Glomerular visceral epithelial cell (primary cell): ENCODE results near the gene AKNA.
A peak's percentile ranks its signal among the peaks of the same experiment; 100 is the strongest.

Experiments
- DNase-seq: peaks from one replicate; pipeline ENCODE4 v3.0.0-alpha.2; 2016; ENCODE audit errors: extremely low spot score

AKNA gene

DNA sequence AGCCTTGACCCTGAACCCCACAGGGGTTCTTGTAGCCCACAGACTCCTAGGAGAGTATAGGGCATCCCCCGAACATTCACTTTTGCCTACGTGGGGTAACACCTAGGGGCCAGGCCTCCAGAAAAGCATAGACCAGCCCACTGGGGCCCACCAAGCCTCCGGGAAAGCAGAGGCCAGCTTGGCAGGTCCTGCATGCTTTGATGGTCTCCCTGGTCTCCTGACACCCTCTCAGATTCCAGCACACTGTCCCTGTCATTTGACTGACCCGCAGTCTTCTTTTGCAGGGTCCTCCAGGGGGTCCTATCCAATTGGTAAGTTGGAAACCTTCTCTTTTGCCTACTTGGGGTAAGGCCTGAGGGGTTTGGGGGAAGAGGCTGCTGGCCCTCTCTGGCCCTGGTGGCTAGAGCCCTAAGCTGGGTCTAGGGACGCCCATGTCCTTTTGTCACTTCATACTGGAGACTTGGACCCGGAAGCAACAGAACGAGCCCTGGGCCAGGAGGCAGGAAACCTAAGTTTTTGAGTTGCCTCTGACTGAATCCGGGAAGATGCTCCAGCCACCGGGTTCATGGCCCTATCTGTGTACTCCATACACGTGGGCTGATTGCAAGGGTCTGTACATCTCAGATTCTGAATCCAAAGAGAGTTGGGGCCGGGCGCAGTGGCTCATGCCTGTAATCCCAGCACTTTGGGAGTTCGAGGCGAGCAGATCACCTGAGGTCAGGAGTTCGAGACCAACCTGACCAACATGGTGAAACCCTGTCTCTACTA lies 85.8 kb downstream of the AKNA start:
- no peak for DNase-seq

DNA sequence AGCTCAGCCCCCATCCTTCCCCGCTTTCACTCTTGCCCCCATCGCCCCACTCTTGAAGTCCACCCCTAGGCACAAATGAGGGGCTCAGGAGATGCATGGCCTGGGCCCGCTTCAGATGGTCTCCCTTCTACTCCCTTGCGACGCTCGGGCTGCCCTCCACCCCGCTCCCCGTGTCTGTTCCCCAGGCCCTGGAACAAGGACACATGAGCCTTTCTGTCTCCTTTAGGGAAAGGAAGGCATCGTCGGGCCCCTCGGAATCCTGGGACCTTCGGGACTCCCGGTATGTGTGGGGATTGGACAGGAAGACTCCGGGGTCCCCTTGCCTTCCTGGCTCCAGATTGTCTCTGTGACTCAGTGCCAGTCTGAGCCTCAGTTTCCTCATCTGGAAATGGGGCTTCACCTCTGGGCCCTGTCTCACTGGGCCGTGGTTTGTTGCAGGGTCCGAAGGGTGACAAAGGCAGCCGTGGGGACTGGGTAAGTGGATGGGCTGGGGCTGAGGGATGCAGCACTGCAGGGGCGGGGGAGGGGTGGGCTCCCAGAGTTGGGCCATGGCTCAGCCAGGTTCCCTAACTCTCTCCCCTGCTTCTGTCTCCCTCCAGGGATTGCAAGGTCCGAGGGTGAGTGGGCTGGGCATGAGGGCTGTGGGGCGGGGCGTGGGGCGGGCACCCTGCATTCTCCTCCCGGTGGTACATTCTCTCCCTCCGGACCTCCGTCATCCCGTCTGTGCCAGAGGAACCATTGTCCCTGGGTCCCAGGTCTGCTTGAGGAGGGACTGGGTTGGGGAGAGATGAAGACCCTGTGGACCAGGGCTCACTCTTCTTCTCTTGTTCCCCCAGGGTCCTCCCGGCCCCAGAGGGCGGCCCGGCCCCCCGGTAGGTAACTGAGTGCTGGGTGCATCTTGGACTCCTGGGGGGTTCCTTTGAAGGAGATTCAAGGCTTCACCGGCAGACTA lies 86.7 kb downstream of the AKNA start:
- DNase-seq: no peak

DNA sequence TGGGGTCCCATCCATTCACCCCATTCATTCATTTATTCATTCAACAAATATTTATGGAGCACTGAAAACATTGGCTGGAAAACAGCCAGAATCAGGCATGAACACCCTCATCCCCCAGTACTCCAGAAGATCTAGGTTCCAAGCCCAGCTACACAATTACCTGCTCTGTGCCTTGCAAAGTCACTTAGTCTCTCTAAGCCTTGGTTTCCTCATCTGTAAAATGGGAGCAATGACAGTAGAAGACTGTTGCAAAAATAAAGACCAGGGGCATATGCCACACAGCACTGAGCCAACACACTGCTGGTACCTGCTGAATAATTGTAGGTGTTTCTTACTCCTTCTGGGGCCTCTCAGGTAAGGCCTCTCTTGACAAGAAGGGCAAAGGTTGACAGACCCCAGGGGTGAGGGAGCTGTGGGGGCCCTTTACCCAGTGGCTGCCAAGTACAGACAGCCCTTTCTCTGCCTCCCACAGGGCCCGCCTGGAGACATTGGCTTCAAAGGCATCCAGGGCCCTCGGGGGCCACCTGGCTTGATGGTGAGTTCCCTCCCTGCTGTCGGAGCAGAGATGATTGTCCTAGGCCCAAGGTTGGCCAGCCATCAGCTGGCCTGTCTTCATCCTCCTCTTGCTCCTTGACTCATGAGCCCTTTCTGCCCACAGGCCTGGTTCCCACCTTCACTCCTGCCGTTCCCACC lies 87.5 kb downstream of the AKNA start:
- DNase-seq: no peak

DNA sequence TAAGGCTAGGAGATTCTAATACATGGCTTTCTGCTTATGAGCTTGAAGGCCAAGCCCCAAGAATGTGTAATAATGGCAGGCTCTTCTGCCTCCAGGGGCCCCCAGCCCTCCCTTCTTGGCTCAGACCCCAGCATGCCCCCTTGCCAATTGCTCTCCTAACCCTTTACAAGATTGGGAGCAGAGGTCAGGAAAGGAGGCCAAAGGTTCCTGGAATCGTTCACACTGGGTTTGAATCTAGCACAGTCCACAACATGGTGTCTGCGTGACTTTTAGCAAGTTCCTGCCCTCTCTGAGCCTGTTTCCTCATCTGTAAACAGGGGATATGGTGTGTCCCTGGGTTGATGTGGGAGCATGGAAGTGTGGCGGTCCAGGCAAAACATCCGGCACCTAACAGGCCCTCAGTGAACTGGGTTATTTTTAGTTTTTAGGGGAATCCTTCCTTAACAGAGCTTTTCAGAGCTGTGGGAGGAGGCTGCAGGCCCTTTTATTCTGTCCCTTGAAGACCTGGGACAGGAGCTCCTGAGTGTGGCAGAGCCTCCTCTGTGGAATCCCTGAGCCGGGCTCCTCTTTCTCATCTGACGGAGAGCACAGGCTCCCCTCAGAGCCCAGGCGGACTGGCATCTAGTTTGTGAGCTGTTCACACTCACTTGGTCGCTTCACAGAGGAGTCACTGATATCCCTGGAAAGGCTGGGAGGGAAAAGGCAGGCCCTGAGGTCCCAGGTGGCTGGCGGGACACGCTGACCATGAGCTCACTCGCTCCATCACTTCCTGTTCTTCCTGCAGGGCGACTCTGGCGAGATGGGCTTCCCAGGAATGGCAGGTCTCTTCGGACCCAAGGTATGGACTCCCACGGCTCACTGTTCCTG lies 88.3 kb downstream of the AKNA start:
- DNase-seq: no peak

DNA sequence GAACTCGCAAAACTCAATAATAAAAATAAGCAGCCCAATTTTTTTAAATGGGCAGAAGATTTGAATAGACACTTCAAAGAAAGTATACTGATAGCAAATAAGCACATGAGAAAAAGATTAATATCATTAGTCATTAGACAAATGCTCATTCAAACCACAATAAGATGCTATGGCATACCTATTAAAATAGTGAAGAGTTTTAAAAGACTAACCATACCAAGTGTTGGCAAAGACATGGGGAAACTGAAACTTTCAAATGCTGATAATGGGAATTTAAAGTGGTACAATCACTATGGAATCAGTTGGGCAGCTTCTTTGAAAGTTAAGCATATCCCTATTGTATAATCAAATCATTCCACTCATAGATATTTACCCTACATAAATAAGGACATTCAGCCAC lies 91.4 kb downstream of the AKNA start:
- DNase-seq: no peak

DNA sequence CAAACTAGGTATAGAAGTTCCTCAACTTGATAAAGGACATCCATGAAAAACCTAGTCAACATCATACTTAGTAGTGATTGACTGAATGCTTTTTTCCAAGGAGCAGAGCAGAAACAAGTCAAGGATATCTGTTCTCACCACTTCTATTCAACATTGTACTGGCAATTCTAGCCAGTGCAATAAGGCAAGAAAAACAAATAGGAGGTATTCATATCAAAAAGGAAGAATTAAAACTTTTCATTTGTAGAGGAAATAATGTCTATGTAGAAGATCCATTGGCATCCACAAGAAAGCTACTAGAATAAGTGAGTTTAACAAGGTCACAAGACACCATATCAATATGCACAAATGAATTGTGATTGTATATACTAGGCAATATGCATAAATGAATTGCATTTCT lies 93.1 kb downstream of the AKNA start:
- no peak for DNase-seq

DNA sequence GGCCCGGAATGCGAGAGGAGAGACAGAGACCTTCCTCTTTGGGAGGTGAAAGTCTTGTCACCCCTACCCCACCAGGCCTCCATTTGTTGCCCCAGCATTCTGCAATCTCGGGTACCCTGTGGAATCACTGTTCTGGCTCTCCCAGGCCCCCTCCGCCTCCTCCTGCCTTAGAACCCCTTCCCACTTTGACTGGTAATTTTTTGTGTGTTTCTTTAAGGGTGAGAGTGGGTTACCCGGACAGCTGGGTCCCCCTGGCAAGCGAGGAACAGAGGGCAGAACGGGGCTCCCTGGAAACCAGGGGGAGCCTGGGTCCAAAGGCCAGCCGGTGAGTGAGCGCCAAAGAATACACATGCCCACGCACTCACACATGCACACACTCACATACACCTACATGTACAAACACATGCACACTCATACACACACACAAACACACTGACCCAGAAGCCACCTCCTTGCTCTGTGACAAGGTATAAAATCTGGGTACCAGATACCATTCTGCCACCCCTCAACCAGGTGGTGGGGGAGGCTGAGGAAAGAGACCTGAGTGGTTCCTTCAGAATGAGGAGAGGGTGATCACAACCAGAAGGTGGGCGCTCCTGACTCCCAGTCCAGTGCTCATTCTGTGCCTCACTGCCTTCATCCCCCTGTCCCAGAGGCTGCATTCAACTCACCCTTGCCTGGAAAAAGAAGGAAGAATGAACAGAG lies 95.7 kb downstream of the AKNA start:
- no peak for DNase-seq

DNA sequence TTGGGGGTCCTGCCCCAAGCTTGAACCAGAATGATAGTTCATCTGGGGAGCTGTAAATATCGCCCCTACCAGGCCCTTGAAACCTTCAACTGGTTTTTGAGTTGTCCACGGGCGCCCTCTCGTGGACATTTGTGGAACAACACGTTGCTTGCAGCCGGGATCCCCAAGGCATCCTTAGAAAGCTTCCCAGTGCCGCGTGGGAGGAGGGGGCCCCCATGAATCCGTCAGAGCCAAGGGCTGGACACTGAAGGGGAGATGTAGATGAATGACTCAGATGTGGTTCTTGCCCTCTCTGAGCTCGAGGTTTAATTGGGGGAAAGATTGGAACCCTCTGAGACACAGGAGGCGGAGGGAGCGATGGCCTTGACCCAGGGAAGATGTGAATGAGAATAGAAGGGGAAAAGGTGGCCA lies 96.7 kb downstream of the AKNA start:
- peak; percentile 82 for DNase-seq

DNA sequence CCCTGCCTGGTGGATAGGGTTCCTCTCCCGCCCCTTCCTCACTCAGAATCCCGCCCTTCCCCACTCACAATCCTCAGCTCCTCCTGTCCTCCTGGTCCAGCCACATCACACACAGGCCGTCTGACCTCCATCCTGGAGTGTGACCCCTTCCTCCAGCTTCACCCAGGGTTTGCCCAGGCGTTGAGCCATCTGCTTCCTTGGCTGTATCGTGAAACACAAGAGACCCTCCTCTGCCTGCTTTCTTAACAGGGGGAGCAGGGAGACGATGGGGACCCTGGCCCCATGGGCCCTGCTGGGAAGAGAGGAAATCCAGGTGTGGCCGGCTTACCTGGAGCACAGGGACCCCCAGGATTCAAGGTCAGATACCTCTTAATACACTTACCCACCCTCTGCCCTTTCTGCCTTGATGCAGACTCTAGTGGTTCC lies 97.2 kb downstream of the AKNA start:
- no peak for DNase-seq

DNA sequence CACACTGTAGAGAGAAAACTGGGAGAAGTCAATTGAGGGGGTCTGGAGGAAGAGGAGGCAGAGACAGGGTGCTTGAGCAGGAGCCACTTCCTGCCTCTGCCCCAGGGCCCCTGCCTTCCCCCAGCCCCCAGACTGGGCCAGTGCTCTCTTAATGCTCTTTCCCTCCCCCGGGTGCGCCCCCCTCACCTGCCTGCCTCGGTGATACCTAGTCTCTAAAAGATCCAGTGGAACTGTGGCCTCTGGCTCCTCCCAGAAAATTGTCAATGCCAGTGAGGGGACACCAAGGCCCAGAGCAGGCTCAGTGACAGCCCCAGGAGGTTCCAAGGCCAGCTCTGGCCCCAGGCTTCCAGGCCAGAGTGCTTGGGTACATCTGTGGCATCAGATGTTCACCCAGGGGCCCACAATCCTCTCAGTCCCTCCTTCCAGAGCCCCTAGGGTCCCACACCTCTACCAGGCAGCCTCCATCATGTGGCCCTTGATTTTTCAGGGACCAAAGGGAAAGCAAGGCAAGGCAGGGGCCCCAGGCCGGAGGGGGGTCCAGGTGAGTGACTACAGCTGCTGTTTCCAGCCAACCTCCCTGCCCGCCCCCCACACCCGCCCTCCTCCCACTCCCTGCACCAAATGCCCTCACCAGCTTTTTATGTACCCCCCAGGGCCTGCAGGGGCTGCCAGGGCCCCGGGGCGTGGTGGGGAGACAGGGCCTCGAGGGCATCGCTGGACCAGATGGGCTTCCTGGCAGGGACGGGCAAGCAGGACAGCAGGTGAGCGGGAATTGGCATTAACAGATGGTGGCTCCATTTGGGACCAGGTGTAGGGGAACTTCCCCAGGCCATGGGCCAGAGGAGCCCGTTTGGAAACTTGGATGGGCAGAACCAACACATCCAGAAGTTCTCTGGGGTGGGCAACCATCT lies 98.0 kb downstream of the AKNA start:
- no peak for DNase-seq

DNA sequence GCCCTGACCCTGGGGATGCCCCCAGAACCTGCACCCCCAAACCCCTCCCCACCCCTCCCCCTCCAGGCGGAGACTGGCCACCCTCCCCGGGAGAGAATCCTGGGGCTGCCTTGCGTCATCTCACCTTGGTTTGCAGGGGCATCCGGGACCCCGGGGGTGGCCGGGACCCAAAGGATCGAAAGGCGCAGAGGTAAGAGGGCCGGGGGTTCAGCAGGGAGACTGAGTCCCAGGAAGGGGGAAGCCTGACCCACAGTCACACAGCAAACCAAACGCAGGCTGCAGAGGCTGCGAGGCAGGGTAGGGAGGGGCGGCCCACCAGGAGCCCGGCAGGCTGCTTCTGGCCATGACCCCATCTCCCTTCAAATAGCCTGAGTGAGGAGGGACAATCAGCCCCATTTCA lies 98.7 kb downstream of the AKNA start:
- no peak for DNase-seq

DNA sequence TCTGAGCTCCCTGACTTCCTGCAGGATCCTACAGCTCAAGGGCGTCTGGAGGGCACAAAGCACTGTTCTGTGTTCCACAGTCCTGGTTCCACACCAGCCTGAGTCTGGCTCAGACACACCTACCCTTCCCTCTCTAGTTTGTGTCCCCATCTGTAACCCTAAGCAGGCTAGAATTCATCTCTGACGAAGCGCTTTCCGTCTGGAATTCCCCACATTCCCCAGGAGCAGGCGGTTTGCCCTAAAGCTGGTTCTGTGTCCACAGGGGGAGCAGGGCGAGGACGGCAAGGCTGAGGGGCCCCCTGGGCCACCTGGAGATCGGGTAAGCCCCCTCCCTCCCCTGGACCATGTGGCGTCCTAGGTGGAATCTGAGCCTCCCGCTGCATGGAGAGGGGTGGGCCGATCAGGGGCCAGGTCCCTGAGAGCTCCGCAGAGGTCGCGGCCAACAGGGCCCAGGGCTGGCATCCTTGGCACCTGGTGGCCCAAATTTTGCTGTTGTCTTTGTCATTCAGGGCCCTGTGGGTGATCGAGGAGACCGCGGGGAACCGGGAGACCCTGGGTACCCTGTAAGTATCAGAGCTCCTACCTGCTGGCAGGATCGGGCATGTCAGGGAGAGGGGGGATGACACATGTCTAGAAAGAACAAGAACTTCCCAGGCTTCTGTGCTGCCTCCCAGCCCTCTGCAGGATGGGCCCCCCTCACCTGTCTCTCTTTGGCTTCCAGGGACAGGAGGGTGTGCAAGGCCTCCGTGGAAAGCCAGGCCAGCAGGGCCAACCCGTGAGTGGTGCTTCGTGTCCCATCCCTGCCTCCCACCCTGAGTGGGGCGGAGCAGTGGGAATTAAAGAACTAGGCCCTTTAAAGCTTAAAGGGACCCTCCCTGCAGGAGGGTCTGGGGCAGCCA lies 99.3 kb downstream of the AKNA start:
- peak; percentile 89 for DNase-seq

DNA sequence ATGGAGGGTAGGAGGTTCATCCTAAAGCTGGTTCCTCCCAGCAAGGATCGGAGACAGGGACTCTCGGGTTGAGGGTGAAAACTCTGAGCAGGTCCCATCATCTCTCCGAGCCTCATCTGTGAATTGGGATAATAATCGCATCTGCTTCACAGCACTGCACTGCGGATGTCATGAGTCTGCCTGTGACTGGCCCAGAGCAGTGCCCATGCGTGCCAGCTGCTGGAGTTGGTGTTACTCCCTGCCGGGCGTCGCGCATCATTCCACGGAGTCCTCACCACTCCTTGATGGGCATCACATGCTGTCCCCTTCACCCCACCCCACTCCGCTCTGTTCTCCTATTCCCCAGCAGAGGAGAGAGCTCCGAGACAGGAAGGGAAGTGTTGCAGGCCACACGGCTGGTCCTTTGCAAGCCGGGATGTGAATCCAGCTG lies 100.0 kb downstream of the AKNA start:
- DNase-seq: no peak

DNA sequence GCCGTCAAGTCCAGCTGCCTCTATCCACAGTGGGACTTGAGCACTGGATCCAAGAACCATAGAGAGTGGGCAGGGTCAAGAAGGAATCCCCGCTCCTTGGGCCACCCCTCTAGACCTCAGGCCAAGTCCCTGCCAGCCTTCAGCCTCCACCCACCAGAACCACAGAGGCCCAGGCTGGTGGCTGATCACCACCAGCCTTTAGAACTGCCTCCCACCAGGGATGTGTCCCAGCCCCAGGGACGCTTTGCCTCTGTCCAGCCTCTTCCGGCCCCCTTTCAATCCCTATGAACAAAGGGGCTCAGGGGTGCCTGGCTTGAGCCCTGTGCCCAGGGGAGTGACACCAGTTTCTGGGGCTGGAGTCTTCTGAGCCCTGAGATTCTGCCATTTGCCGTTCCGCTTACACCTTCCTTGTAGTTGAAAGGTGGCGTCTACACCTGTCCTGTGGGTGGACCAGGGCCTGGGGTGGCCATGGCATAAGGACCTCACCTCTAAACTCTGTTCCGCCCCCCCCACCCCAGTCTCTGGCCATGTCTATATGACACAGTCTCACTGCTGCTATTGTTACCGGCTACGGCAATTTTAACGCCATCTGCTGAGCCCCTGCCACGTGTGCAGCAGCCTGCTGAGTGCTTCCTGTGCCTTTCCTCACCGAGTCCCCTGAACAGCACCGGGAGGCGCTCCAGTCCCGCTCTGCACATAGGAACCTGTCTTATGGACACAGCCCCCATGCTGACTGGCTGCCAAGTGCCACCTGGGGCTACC lies 100.6 kb downstream of the AKNA start:
- no peak for DNase-seq

DNA sequence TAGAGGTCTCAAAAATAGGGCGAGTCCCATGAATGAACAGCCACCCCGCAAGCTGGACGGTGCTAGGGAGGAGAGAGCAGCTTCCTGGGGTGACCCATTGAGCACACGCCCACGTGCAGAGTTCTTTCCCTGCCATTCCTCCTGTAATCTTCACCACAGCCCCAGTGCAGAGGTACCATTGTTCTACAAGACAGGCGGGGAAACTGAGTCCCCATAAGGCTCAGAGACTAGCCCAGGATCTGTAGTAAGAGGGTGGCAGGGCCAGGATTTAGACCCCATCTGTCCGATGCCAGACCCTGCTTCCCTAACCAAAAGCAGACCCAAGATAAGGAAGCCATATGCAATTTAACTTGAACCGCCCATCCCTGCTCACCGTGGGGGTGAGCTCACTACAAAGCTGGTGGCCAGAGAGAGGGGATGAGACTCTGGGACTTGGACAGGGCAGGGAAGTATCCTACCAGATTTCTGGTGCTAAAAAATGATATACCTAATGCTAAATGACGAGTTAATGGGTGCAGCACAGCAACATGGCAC lies 101.6 kb downstream of the AKNA start:
- no peak for DNase-seq

DNA sequence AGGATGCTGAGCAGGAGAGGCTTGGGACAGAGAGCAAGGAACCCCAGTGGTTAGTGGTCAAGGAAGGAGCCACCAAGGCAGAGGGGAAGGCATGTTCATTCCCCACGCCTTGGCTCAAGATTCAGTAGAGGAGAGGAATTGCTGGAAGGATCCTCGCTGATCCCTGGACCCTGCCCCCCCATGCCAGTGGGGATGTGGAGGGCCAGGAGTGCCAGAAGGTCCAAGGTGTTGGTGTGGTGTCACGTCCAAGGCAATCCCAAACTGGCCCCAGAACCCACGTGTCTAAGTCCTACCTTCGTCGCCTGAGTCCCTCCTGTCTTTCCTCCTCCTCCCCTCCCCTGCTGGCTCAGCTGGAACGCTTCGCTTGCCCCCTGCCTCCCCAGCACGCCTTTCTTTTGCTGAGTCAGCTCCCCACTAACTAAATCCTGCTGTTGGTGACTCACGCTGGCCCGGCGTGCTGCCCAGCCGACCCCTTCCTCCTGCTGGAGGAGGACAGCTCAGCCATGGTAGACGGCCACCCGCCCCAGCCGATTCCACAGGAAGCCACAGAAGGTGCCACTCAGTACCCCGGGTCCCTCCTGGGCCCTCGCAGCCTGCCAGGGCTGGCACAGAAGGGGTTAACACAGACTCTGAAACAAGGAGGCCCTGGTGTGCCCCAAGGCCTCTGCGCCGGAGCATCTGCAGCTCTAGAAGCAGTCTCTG lies 102.5 kb downstream of the AKNA start:
- peak; percentile 92 for DNase-seq
